Choroid plexus epithelial cell (primary cell): ENCODE data around the gene C3orf85.
A peak's percentile ranks its signal among the peaks of the same experiment; 100 is the strongest.

Source experiments
- DNase-seq: peaks from one replicate; pipeline ENCODE4 v3.0.0-alpha.2; 2010; ENCODE audit warnings: low read depth
- H3K4me3 ChIP-seq: 2 replicates; pipeline ENCODE4 v1.5.1; 2011; ENCODE audit warnings: low read depth, mild to moderate bottlenecking, control low read depth, low read length, moderate library complexity
- TF ChIP-seq, protein P1 (sequence below): conservative IDR thresholded peaks from 2 replicates; pipeline ENCODE4 v1.5.1; 2011; ENCODE audit warnings: low read depth, mild to moderate bottlenecking, control low read depth, inconsistent platforms, low read length, moderate library complexity

C3orf85 gene

DNA sequence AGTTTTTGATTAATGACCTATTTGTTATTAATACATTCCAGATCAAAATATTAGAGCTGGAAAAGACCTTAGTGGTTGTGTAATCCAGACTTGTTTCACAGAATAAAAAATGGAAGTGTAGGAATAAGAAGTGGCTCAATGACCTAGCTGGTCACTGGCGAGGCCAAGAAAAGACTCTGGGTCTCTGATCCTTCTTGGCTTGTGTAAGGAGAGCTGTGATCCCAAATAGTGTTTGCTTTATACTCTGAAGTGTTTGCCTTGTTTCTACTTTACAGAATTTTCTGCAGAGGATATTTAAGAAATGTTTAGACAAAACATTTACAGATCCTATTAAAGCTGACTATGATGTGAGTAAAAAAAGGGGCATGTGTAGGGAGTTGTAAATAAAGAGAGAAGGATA lies 7.1 kb downstream of the C3orf85 start:
- no peak for DNase-seq
- TF ChIP-seq, protein P1, sequence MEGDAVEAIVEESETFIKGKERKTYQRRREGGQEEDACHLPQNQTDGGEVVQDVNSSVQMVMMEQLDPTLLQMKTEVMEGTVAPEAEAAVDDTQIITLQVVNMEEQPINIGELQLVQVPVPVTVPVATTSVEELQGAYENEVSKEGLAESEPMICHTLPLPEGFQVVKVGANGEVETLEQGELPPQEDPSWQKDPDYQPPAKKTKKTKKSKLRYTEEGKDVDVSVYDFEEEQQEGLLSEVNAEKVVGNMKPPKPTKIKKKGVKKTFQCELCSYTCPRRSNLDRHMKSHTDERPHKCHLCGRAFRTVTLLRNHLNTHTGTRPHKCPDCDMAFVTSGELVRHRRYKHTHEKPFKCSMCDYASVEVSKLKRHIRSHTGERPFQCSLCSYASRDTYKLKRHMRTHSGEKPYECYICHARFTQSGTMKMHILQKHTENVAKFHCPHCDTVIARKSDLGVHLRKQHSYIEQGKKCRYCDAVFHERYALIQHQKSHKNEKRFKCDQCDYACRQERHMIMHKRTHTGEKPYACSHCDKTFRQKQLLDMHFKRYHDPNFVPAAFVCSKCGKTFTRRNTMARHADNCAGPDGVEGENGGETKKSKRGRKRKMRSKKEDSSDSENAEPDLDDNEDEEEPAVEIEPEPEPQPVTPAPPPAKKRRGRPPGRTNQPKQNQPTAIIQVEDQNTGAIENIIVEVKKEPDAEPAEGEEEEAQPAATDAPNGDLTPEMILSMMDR: no peak
- no peak overlapping the region for H3K4me3 ChIP-seq

DNA sequence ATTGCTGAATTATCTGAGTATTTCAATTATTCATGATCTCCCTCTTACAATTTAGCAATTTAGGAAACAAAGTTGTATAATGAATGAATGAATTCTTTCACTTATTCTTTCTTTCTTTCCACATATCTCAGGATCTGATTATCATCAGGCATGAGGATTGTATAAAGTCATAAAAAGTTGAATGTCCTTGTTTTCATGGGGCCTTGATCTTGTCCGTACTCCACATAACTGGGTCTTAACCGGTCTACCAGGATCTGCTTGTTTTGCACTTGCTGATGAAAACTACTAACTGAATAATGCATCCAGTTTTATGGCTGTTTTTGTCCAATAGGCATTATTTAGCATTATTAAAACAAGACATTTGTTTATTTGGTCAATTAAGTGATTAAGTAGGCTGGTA lies 12.6 kb downstream of the C3orf85 start:
- H3K4me3 ChIP-seq: no peak overlapping the region
- no peak for DNase-seq
- TF ChIP-seq, protein P1: no peak

DNA sequence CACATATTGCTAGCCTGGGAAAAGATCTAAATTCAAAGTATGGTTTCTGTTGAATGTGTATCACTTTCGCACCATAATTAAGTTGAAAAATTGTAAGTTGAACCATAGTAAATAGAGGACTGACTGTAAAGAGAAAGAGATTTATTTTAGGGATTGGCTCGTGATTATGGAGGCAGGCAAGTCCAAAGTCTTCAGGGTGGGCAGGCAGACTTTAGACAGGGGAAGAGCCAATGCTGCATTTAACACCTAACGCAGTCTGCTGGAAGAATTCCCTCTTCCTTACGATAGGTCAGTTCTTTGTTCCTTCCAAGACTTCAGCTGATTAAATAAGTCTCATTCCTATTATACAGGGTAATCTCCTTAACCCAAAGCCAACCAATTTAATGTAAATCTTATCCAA lies 15.8 kb downstream of the C3orf85 start:
- no peak overlapping the region for H3K4me3 ChIP-seq
- no peak for DNase-seq
- TF ChIP-seq, protein P1: no peak

DNA sequence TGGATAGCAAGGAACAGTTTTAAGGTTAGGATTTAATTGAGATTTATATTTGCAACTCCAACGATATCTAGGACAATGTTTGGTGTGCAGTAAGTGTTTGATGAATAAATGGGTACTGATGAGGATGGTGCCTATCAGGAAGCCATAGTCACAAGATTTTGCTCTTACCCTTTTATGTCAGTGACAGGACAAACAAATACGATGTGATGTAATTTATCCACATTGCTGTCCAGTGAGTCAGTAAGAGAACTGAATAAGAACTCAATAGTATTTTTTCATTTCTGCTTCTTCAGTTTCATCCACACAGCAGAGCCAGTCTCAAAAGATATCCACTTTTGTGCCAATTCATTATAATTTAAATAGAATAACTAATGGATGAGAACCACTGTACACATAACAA lies 18.5 kb downstream of the C3orf85 start:
- no peak overlapping the region for H3K4me3 ChIP-seq
- TF ChIP-seq, protein P1: no peak
- peak; percentile 13 for DNase-seq

DNA sequence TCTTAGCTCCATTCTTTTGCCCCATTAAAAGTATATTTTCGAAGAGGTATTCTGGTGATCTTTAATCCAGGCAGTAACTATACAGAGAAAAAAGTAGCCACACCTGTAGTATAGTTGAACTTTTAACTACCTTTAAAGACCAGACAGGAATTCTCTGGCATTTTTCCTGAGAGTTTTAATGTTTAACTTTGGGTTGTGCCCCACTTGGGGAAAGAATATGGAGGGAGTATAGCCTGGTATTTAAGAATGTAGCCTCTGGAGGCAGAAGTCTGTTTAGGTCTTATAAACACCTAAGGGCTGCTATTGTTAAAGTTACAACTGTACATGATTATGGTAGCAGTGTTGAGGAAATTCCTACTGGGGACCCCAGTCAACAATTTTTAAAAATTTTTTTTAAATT lies 19.3 kb downstream of the C3orf85 start:
- TF ChIP-seq, protein P1: no peak
- no peak for DNase-seq
- H3K4me3 ChIP-seq: no peak overlapping the region

DNA sequence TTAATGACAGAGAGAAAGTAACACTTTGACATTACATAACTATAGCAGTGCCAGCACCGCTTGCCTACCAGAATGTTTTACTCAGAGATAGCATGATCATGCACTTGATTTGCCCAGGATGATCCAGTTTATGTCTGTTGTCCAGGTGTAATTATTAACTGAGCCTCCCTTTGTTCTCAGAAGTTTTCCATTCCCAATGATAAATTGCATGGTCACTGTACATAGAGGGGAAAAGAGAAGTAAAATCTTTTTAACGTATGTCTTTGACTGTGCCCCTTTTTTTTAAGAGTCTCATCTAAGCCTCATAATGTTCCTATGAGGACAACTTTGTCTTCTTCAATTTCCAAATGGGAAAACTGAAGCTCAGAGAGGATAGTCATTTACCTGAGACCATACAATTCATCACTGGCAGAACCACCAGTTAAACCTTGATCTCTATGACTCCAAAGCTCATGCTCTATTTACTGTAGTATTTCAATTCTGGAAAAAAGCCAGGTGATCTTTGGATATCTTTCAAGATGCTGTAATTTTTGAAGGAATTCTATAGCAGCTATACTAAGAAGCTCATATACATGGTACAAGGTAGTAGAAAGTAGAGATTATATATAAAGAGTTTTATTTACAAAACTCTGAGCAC lies 25.1 kb downstream of the C3orf85 start:
- H3K4me3 ChIP-seq: no peak overlapping the region
- TF ChIP-seq, protein P1: no peak
- DNase-seq: no peak

DNA sequence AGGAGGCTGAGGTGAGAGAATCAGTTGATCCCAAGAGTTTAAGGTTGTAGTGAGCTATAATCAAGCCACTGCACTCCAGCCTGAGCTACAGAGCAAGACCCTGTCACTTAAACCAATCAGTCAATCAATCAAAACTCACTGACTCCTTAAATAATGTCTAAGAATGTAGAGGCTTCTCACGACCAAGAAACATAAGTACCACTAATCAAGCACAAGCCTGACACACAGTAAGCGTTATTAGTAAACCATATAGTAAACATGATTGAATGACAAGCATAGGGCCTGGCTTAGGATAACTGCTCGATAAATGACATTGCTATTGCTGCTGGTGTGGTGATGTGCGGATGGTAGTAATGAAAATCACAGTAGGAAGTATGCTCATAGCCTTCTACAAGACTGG lies 29.4 kb downstream of the C3orf85 start:
- no peak overlapping the region for H3K4me3 ChIP-seq
- DNase-seq: no peak
- TF ChIP-seq, protein P1: no peak
